GM19025 (cell line): ENCODE data around the gene OSBPL2.
A peak's percentile ranks its signal among the peaks of the same experiment; 100 is the strongest.

Experiments
- ATAC-seq: cut with Tn5 transposase; IDR thresholded peaks from one replicate; pipeline ENCODE4 v1.9.1; 2021; ENCODE audit warnings: mild to moderate bottlenecking, low read depth, moderate library complexity; ENCODE audit not compliant: unreplicated experiment

OSBPL2 gene

DNA sequence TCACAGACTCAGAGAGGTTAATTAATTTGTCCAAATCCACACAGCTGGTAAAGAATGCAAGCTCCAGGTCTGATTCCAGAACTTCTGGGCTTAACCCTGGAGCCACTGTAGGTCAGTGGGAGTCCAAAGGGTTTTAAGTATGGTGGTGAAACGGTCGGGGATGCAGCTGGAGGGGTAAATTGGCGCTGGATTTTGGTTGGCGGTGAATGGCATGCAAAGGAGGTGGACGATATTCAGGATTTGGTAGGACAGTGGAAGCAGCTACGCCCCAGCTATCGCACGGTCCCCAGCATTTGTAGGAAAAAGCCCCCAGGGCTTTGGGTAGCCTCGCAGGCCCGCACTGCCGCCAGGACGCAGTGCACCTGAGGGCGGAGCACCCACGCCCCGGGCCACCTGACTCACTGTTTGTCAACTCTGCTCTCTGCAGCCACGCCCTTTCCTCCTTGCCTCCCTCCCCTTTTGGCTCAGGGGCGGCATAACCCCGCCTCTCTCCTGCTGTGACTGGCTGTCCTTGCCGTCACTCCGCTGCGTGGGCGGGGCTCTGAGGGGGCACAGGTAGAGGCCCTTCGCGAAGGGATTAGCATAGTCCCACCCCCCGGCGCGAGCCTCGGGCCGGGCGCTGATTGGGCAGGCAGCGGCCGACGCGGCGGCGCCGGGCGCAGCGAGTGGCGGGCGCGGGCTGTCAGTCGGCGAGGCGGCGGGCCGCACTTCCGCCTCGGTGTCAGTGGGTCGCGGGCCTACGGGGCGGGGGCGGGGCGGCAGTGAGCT is at the start of gene OSBPL2:
Gene OSBPL2, plus strand, starts transcription at position 721 of the 768 bp plus-strand sequence. CDS start 17,664 bp downstream, outside the sequence.
- peak; percentile 98 for ATAC-seq

GRCh38 chr20:62190639-62191411 is 47.5 kb upstream of the OSBPL2 start:
- no peak for ATAC-seq

GRCh38 chr20:62191781-62192559 is 46.4 kb upstream of the OSBPL2 start:
- no peak for ATAC-seq

DNA sequence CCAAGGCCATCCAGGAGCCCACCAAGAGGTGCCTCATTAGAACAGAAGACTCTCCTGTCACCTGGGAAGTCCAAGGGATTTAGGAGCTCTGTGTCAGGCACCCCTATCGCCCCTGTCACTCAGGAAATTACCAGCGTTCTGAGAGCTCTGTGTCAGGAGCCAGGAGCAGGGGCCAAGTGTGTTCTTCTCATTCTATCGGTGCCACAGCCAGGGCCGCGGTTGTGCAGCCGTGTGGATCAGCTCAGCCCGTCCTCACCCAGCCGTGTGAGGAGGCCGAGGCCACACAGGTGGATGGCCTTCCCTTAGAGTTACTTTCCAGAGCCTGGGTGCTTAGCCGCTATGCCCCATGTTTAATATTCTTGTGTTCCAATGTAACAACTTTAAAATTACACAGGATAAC is 45.7 kb upstream of the OSBPL2 start:
- no peak for ATAC-seq

- ATAC-seq = no peak
Observed at GRCh38 chr20:62193079-62194025, 45.0 kb upstream of the OSBPL2 start.

- ATAC-seq = no peak
Observed at GRCh38 chr20:62195075-62195405, 43.3 kb upstream of the OSBPL2 start.

GRCh38 chr20:62195736-62196135 is 42.6 kb upstream of the OSBPL2 start:
- ATAC-seq = no peak

DNA sequence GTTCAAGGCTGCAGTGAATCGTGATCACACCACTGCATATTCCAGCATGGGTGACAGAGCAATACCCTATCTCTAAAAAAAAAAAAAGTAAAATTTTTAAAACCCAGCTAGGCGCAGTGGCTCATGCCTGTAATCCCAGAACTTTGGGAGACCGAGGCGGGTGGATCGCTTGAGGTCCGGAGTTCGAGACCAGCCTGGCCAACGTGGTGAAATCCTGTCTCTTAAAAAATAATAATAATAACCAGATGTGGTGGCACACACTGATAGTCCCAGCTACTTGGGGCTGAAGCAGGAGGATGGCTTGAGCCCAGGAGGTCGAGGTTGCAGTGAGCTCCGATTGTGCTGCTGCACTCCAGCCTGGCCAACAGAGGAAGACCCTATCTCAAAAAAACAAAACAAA is 42.0 kb upstream of the OSBPL2 start:
- ATAC-seq = no peak

- ATAC-seq = no peak
Observed at GRCh38 chr20:62197311-62197710, 41.0 kb upstream of the OSBPL2 start.

GRCh38 chr20:62197801-62198200 is 40.5 kb upstream of the OSBPL2 start:
- ATAC-seq = no peak

GRCh38 chr20:62198496-62198895 is 39.8 kb upstream of the OSBPL2 start:
- ATAC-seq = no peak

GRCh38 chr20:62198931-62199330 is 39.4 kb upstream of the OSBPL2 start:
- ATAC-seq = no peak

DNA sequence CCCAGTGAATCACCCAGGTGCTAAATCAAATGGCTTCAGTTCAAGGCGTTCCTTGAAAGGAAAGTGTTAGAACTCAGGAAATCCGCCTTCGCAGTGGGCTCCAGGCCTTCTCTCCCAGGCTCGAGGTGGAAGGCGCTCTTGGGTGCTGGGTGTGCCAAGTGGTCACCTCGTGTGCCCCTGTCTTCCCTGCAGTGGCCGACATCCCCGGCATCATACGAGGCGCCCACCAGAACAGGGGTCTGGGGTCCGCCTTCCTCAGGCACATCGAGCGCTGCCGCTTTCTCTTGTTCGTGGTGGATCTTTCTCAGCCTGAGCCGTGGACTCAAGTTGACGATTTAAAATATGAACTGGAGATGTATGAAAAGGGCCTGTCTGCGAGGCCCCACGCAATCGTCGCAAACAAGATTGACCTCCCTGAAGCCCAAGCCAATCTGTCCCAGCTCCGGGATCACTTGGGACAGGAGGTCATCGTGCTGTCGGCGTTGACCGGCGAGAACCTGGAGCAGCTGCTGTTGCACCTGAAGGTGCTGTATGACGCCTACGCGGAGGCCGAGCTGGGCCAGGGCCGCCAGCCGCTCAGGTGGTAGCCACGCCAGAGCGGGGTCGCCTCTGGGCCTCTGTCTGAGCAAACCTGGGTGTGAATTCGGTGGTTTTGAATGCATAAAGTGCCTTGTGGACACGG is 37.7 kb upstream of the OSBPL2 start:
- no peak for ATAC-seq

GRCh38 chr20:62201173-62202082 is 36.9 kb upstream of the OSBPL2 start:
- no peak for ATAC-seq

- ATAC-seq = no peak
Observed at GRCh38 chr20:62202083-62202395, 36.3 kb upstream of the OSBPL2 start.

DNA sequence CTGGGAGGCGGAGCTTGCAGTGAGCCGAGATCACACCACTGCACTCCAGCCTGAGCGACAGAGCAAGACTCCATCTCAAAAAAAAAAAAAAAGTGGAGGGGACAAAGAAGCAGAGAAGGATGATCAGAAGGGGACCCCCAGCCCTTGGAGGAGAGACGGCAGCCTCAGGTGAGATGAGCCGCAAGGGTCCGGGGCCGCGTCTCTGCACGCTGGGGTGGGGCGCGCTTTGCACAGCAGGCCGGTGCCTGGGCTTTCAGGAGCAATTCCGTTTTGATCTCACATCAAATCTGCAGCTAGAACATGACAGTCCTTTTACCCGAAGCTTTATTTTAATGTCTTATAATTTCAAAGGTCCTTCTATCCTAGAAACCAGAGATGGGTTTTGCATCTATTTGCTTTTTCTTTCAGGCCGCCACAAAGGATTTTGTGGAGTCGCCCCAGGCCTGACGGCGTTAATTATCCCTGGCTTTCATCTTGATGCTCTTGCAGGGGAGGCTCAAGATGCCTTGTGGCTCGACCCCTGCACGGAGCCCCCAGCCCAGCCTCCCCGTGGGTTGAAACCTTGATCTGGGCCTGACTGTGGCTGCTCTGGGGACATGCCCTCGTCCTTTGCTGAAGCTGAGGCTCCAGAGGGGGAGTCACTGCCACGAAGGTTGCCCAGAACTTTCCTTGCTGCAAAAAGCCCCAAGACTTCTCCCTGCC is 35.5 kb upstream of the OSBPL2 start:
- ATAC-seq = no peak

GRCh38 chr20:62203378-62204030 is 34.8 kb upstream of the OSBPL2 start:
- no peak for ATAC-seq
